HepG2 (cell line): ENCODE measurements around the gene AGMO. TPM values are rescaled to one million over a fixed set of nuclear protein-coding genes. Genes with fewer than 3 reads are reported as not detected.

Source experiments
- ATAC-seq: fragments of 200-7000 bp; cut with Tn5 transposase; 3 replicates; pipeline ENCODE4 v1.9.1; 2020; ENCODE audit warnings: mild to moderate bottlenecking, moderate library complexity
- BruUV-seq: library from RNA; stranded (reverse); fragments of 400-500 nt; replicated peaks from 2 replicates; lab custom pipeline; 2021; lab: Mats Ljungman, UMichigan
- CTCF ChIA-PET: fragments of 300-600 bp; formaldehyde crosslinking; extraction: SDS; loops from one replicate; lab custom pipeline; 2021; ENCODE audit warnings: low total read pairs, inconsistent platforms, low intra/inter-chr PET ratio; lab: Yijun Ruan, JAX
- POLR2A ChIA-PET: fragments of 350-600 bp; sonication (Branson Sonifier 250); formaldehyde crosslinking; loops from one replicate; lab custom pipeline; 2020; ENCODE audit warnings: antibody characterized with exemption, inconsistent platforms; lab: Yijun Ruan, JAX
- DNase-seq: peaks from one replicate; pipeline ENCODE4 v3.0.0-alpha.2; 2015; ENCODE audit warnings: low spot score
- FAIRE-seq: peaks from 3 replicates; lab custom pipeline; 2011; peaks lifted over from hg19 to GRCh38; lab: Jason Lieb, UNC
- H2AFZ ChIP-seq: one replicate; pipeline ENCODE4 v1.6.1; 2011; ENCODE audit warnings: low read length, inconsistent platforms
- H3K27ac ChIP-seq: fragments of 300-600 bp; 3 replicates; pipeline ENCODE4 v1.8.0; 2011; ENCODE audit warnings: mixed run types, mild to moderate bottlenecking, mixed read lengths, low read length, inconsistent platforms; ENCODE audit not compliant: insufficient read depth; ENCODE audit errors: extremely low read length
- H3K27me3 ChIP-seq, 2 experiments: fragments of 200-600 bp in 1 of 2; 2 replicates in 1 of 2; 3 replicates in 1 of 2; pipeline versions ENCODE4 v1.6.0 to v1.8.0; 2011; ENCODE audit warnings: low read length in 2 of 2, mild to moderate bottlenecking in 2 of 2, moderate library complexity in 2 of 2, inconsistent platforms in 1 of 2; ENCODE audit not compliant: insufficient read depth in 2 of 2, control insufficient read depth in 1 of 2
- H3K36me3 ChIP-seq, 2 experiments: fragments of 200-600 bp in 1 of 2; replicated peaks in 1 of 2; 2 replicates in 1 of 2; 3 replicates in 1 of 2; pipeline versions ENCODE4 v1.5.1 to v1.8.0; 2011; ENCODE audit warnings: low read length in 2 of 2, inconsistent platforms in 1 of 2; ENCODE audit not compliant: insufficient read depth in 2 of 2, control insufficient read depth in 1 of 2
- H3K4me1 ChIP-seq: 2 replicates; pipeline ENCODE4 v1.5.1; 2012; ENCODE audit warnings: low read length, inconsistent platforms; ENCODE audit not compliant: insufficient read depth
- H3K4me2 ChIP-seq: 2 replicates; pipeline ENCODE4 v1.6.0; 2011; ENCODE audit warnings: low read depth, low read length, inconsistent platforms
- H3K4me3 ChIP-seq, 3 experiments: fragments of 200-600 bp in 1 of 3; sonication (generic), shearing (Covaris generic) in 1 of 3; replicated peaks in 1 of 3; 2 replicates each; pipeline ENCODE4 v1.5.1; 2011 to 2016; ENCODE audit warnings: low read length in 3 of 3, inconsistent platforms in 2 of 3, low read depth in 2 of 3, mild to moderate bottlenecking in 2 of 3, control low read depth in 1 of 3, mixed read lengths in 1 of 3; ENCODE audit not compliant: insufficient read depth in 1 of 3
- H3K79me2 ChIP-seq: one replicate; pipeline ENCODE4 v1.6.1; 2011; ENCODE audit warnings: low read length, inconsistent platforms; ENCODE audit not compliant: insufficient read depth
- H3K9ac ChIP-seq: 2 replicates; pipeline ENCODE4 v1.6.0; 2011; ENCODE audit warnings: mild to moderate bottlenecking, low read depth, low read length, inconsistent platforms; ENCODE audit not compliant: insufficient read depth
- H3K9me3 ChIP-seq: 2 replicates; pipeline ENCODE4 v1.5.1; 2012; ENCODE audit warnings: mild to moderate bottlenecking, low read length
- H4K20me1 ChIP-seq: 2 replicates; pipeline ENCODE4 v1.6.0; 2011; ENCODE audit warnings: inconsistent platforms, mild to moderate bottlenecking, low read length, moderate library complexity; ENCODE audit not compliant: insufficient read depth
- MZF1 ChIP-seq: sonication (generic); formaldehyde crosslinking; IDR thresholded peaks from 2 replicates; pipeline ENCODE4 v1.8.1; 2023; ENCODE audit warnings: mild to moderate bottlenecking, missing genetic modification reagents, borderline replicate concordance
- RERE ChIP-seq: IDR thresholded peaks from 2 replicates; pipeline ENCODE4 v1.6.1; 2016; ENCODE audit warnings: low read depth, missing genetic modification reagents, missing compliant biosample characterization
- ZNF772 ChIP-seq: sonication (generic); formaldehyde crosslinking; IDR thresholded peaks from 2 replicates; pipeline ENCODE4 v1.5.0; 2020; ENCODE audit warnings: mild to moderate bottlenecking, missing genetic modification reagents
- ZNF839 ChIP-seq: sonication (generic); formaldehyde crosslinking; IDR thresholded peaks from 2 replicates; pipeline ENCODE4 v1.4.0; 2020; ENCODE audit warnings: missing genetic modification reagents, mild to moderate bottlenecking, borderline replicate concordance
- ZUFSP ChIP-seq: sonication (generic); formaldehyde crosslinking; IDR thresholded peaks from 2 replicates; pipeline ENCODE4 v1.9.0; 2021; ENCODE audit warnings: missing genetic modification reagents, mild to moderate bottlenecking, borderline replicate concordance
- WGBS: methylation state at CpG from one replicate; pipeline ENCODE4 v1.1.6; 2017; ENCODE audit warnings: low lambda C conversion rate; 5-methylcytosine and 5-hydroxymethylcytosine counted together
- in situ Hi-C: cut with HindIII; loops from 2 replicates; pipeline ENCODE4 v1.10.0; 2017; ENCODE audit warnings: low pct_unique_long_range_greater_than_20kb; ENCODE audit not compliant: extremely low pct_ligation_motif_present
- intact Hi-C: fragments of 100-400 bp; cut with micrococcal nuclease; formaldehyde crosslinking; loops from one replicate; pipeline ENCODE4 v1.10.0; 2022; ENCODE audit not compliant: unreplicated experiment
- polyA plus RNA-seq, 8 experiments: library from polyadenylated mRNA; depleted of rRNA in 3 of 8; stranded (reverse) in 7 of 8; unstranded in 1 of 8; fragments of >200 nt; fragmentation: Illumina TruSeq in 4 of 8; extraction: Trizol in 4 of 8; gene quantifications; 2 replicates each; pipeline versions ENCODE4 v1.2.1 to v1.2.3, GENCODE V29; 2011 to 2016; ENCODE audit warnings: low read depth in 4 of 8, missing spikeins in 1 of 8, mixed read lengths in 1 of 8; ENCODE audit not compliant: insufficient read depth in 1 of 8
- total RNA-seq, 5 experiments: library from RNA; depleted of rRNA; stranded (reverse); fragments of >200 nt; fragmentation: Illumina TruSeq; extraction: Trizol; gene quantifications; 2 replicates each; pipeline ENCODE4 v1.2.3, GENCODE V29; 2016; ENCODE audit warnings: low read depth in 1 of 5

AGMO gene
- total and polyA plus RNA-seq, 2 of the 13 experiments (the other 11 are each of a cell fraction or from before 2014, with no cell fraction given), result 0.22 to 0.50 TPM

GRCh38 chr7:15178065-15178464 lies 383.8 kb downstream of the AGMO start:
- Histone ChIP-seq H3K36me3 (no peaks in the 10 kb centered on the region), H3K9ac (no peak overlapping the region), H3K9me3 (peaks cover 46% of the 10 kb centered on the region), H3K79me2 (no peaks in the 10 kb centered on the region), H2AFZ (no peak overlapping the region), H3K4me2 (no peak overlapping the region), H3K27me3 (no peaks in the 10 kb centered on the region), H4K20me1 (no peaks in the 10 kb centered on the region), H3K4me1 (no peaks in the 10 kb centered on the region), H3K4me3 (no peak overlapping the region), H3K27ac (no peak overlapping the region)
- 0% methylated on average over 1 of the region's 1 CpG for WGBS
- CTCF ChIA-PET, result no interaction called here
- no peak for TF ChIP-seq RERE (CRISPR knock-in tag)
- TF ChIP-seq ZNF772 (CRISPR knock-in tag), result no peak
- no peak for TF ChIP-seq ZUFSP (CRISPR knock-in tag)
- TF ChIP-seq ZNF839, result no peak
- no peak for TF ChIP-seq MZF1 (CRISPR knock-in tag)
- ATAC-seq, result no peak
- in situ Hi-C loops, result no loop called here
- no peak for DNase-seq
- no TSS peak for BruUV-seq
- POLR2A ChIA-PET, result no interaction called here
- intact Hi-C loops, result no loop called here
- FAIRE-seq, result no peak
